Activated CD4-positive, alpha-beta memory T cell treated with anti-CD3 and anti-CD28 coated beads, Interleukin-2, amount 10 ng/mL, durations not matched to agents 7 days and 5 days (primary cell): Measurements from ENCODE around the gene RPH3AL. TPM values are rescaled to one million over a fixed set of nuclear protein-coding genes. Genes with fewer than 3 reads are reported as not detected.
"Not testable (repeated sequence)": the region's sequence is repeated elsewhere in the genome, so short reads cannot be mapped to it uniquely, and the experiment has no call there.

Source experiments
- CTCF ChIA-PET: fragments of 350-600 bp; sonication (Branson Sonifier 250); formaldehyde crosslinking; loops from one replicate; lab custom pipeline; 2021; ENCODE audit warnings: antibody characterized with exemption, inconsistent platforms; lab: Charles Lee
- POLR2A ChIA-PET: fragments of 350-600 bp; sonication (Branson Sonifier 250); formaldehyde crosslinking; loops from one replicate; lab custom pipeline; 2021; ENCODE audit warnings: antibody characterized with exemption; lab: Charles Lee
- DNase-seq: peaks from one replicate; pipeline ENCODE4 v3.0.0-alpha.2; 2020
- H3K27ac Mint-ChIP-seq: one replicate; pipeline ENCODE4 v1.8.0; 2021; ENCODE audit warnings: mild to moderate bottlenecking, mixed read lengths
- H3K27me3 Mint-ChIP-seq: one replicate; pipeline ENCODE4 v1.8.0; 2021; ENCODE audit warnings: mixed read lengths
- H3K36me3 Mint-ChIP-seq: one replicate; pipeline ENCODE4 v1.8.0; 2021; ENCODE audit warnings: low read depth, mixed read lengths
- H3K4me1 Mint-ChIP-seq: one replicate; pipeline ENCODE4 v1.8.0; 2021; ENCODE audit warnings: mixed read lengths
- H3K4me3 Mint-ChIP-seq: one replicate; pipeline ENCODE4 v1.8.0; 2021; ENCODE audit warnings: mild to moderate bottlenecking, mixed read lengths
- H3K9me3 Mint-ChIP-seq: one replicate; pipeline ENCODE4 v1.8.0; 2021; ENCODE audit warnings: mixed read lengths
- total RNA-seq, 2 experiments: library from RNA; stranded (reverse); gene quantifications; one replicate each; pipeline ENCODE4 v1.2.3, GENCODE V29; 2021

RPH3AL gene
- total RNA-seq, 2 experiments from 2014 or later, result 2.5 to 2.8 TPM

- H3K4me1 Mint-ChIP-seq, result no peaks in the 10 kb centered on the region
- H3K9me3 Mint-ChIP-seq, result no peaks in the 10 kb centered on the region
- H3K36me3 Mint-ChIP-seq, result no peaks in the 10 kb centered on the region
- no peak for DNase-seq
- no peak overlapping the region for H3K27ac Mint-ChIP-seq
- H3K27me3 Mint-ChIP-seq, result no peaks in the 10 kb centered on the region
- ChIA-PET CTCF (no interaction called here), POLR2A (no interaction called here)
- no peak overlapping the region for H3K4me3 Mint-ChIP-seq
Measured at GRCh38 chr17:225551-225950, 127.1 kb downstream of the RPH3AL start.

- H3K27me3 Mint-ChIP-seq, H3K4me1 Mint-ChIP-seq, POLR2A ChIA-PET, DNase-seq, H3K36me3 Mint-ChIP-seq, H3K9me3 Mint-ChIP-seq, CTCF ChIA-PET, H3K27ac Mint-ChIP-seq, H3K4me3 Mint-ChIP-seq: not testable (repeated sequence)
Measured at GRCh38 chr17:224576-224975, 128.0 kb downstream of the RPH3AL start.

GRCh38 chr17:223723-224471 is 128.7 kb downstream of the RPH3AL start:
- POLR2A ChIA-PET, result no interaction called here
- DNase-seq, result no peak
- Mint-ChIP-seq H3K36me3 (no peaks in the 10 kb centered on the region), H3K4me1 (no peaks in the 10 kb centered on the region), H3K27ac (no peak overlapping the region), H3K27me3 (no peaks in the 10 kb centered on the region), H3K4me3 (no peak overlapping the region), H3K9me3 (no peaks in the 10 kb centered on the region)
- CTCF ChIA-PET, result no interaction called here

- no peak overlapping the region for H3K27ac Mint-ChIP-seq
- CTCF ChIA-PET, result no interaction called here
- no peaks in the 10 kb centered on the region for H3K4me1 Mint-ChIP-seq
- no peak for DNase-seq
- POLR2A ChIA-PET, result no interaction called here
- H3K9me3 Mint-ChIP-seq, result no peaks in the 10 kb centered on the region
- H3K27me3 Mint-ChIP-seq, result no peaks in the 10 kb centered on the region
- H3K36me3 Mint-ChIP-seq, result no peaks in the 10 kb centered on the region
- no peak overlapping the region for H3K4me3 Mint-ChIP-seq
Measured at GRCh38 chr17:222172-222571, 130.4 kb downstream of the RPH3AL start.

- ChIA-PET CTCF (interaction anchor here (0.6 kb wide), 1 partner anchor 164 kb away, joined by 3 read pairs; no protein-coding TSS in a partner anchor), POLR2A (no interaction called here)
- H3K36me3 Mint-ChIP-seq, result no peaks in the 10 kb centered on the region
- no peaks in the 10 kb centered on the region for H3K4me1 Mint-ChIP-seq
- no peaks in the 10 kb centered on the region for H3K9me3 Mint-ChIP-seq
- H3K4me3 Mint-ChIP-seq, result no peak overlapping the region
- H3K27me3 Mint-ChIP-seq, result no peaks in the 10 kb centered on the region
- no peak overlapping the region for H3K27ac Mint-ChIP-seq
- DNase-seq, result no peak
Measured at GRCh38 chr17:219696-220095, 132.9 kb downstream of the RPH3AL start.

GRCh38 chr17:218432-219110 is 134.0 kb downstream of the RPH3AL start:
- no peaks in the 10 kb centered on the region for H3K4me1 Mint-ChIP-seq
- POLR2A ChIA-PET, result no interaction called here
- CTCF ChIA-PET, result no interaction called here

GRCh38 chr17:216625-217024 is 136.0 kb downstream of the RPH3AL start:
- Mint-ChIP-seq H3K27me3 (no peaks in the 10 kb centered on the region), H3K9me3 (no peaks in the 10 kb centered on the region), H3K27ac (no peak overlapping the region), H3K4me3 (no peak overlapping the region), H3K4me1 (no peaks in the 10 kb centered on the region), H3K36me3 (no peaks in the 10 kb centered on the region)
- ChIA-PET POLR2A (no interaction called here), CTCF (no interaction called here)
- no peak for DNase-seq

More at GRCh38 chr17:218432-219110, 134.0 kb downstream of the RPH3AL start:
- Mint-ChIP-seq H3K27me3 (no peaks in the 10 kb centered on the region), H3K4me3 (no peak overlapping the region), H3K9me3 (no peaks in the 10 kb centered on the region), H3K36me3 (no peaks in the 10 kb centered on the region), H3K27ac (no peak overlapping the region)
- no peak for DNase-seq

GRCh38 chr17:215563-216478 is 136.8 kb downstream of the RPH3AL start:
- DNase-seq, H3K4me3 Mint-ChIP-seq, CTCF ChIA-PET, H3K36me3 Mint-ChIP-seq, H3K4me1 Mint-ChIP-seq, POLR2A ChIA-PET, H3K27ac Mint-ChIP-seq, H3K27me3 Mint-ChIP-seq, H3K9me3 Mint-ChIP-seq: not testable (repeated sequence)

GRCh38 chr17:214881-215331 is 137.7 kb downstream of the RPH3AL start:
- Mint-ChIP-seq H3K9me3 (no peaks in the 10 kb centered on the region), H3K36me3 (no peaks in the 10 kb centered on the region), H3K4me3 (no peak overlapping the region), H3K27ac (no peak overlapping the region), H3K4me1 (no peaks in the 10 kb centered on the region), H3K27me3 (no peaks in the 10 kb centered on the region)
- POLR2A ChIA-PET, result no interaction called here
- CTCF ChIA-PET, result no interaction called here
- DNase-seq, result no peak

- Mint-ChIP-seq H3K4me1 (no peaks in the 10 kb centered on the region), H3K4me3 (no peak overlapping the region), H3K27ac (no peak overlapping the region), H3K36me3 (no peaks in the 10 kb centered on the region), H3K27me3 (peaks cover 7% of the 10 kb centered on the region), H3K9me3 (no peaks in the 10 kb centered on the region)
- ChIA-PET POLR2A (no interaction called here), CTCF (no interaction called here)
- DNase-seq, result no peak
Measured at GRCh38 chr17:213286-214105, 139.1 kb downstream of the RPH3AL start.

- H3K27me3 Mint-ChIP-seq, result peaks cover 13% of the 10 kb centered on the region
- H3K9me3 Mint-ChIP-seq, result no peaks in the 10 kb centered on the region
- CTCF ChIA-PET, result no interaction called here
- no peaks in the 10 kb centered on the region for H3K36me3 Mint-ChIP-seq
- no peak overlapping the region for H3K4me3 Mint-ChIP-seq
- POLR2A ChIA-PET, result no interaction called here
- DNase-seq, result no peak
- H3K4me1 Mint-ChIP-seq, result no peaks in the 10 kb centered on the region
- H3K27ac Mint-ChIP-seq, result no peak overlapping the region
Measured at GRCh38 chr17:210402-210801, 142.2 kb downstream of the RPH3AL start.

GRCh38 chr17:208429-208828 is 144.2 kb downstream of the RPH3AL start:
- Mint-ChIP-seq H3K4me1 (no peaks in the 10 kb centered on the region), H3K36me3 (no peaks in the 10 kb centered on the region), H3K4me3 (no peak overlapping the region), H3K9me3 (no peaks in the 10 kb centered on the region), H3K27me3 (peaks cover 13% of the 10 kb centered on the region), H3K27ac (no peak overlapping the region)
- no peak for DNase-seq
- ChIA-PET CTCF (no interaction called here), POLR2A (no interaction called here)
